Islet precursor cell (in vitro differentiated cells): ENCODE measurements around the gene SCYGR5.
A peak's percentile ranks its signal among the peaks of the same experiment; 100 is the strongest.

Source experiments
- DNase-seq: peaks from one replicate; pipeline ENCODE4 v3.0.0-alpha.2; 2018

Gene SCYGR5

DNA sequence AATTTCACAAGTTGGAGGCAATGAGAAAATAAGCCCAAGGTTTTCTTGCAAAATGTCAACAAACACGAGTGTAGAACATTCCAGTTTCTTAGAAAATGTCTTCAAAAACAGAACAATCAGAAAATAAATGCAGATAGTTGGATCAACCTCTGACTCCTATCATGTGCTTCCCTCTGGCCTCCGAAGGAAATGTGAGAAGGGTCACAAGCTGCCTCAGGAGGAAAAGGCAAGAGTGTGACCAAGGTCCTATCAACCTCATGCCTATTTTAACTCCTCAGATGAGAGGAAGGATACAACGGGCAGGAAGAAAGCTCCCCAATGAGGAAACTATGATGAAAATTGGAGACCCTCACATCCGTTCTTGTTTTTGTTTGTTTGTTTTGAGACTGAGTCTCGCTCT, 7.9 kb downstream of the SCYGR5 start:
- DNase-seq, result no peak

DNA sequence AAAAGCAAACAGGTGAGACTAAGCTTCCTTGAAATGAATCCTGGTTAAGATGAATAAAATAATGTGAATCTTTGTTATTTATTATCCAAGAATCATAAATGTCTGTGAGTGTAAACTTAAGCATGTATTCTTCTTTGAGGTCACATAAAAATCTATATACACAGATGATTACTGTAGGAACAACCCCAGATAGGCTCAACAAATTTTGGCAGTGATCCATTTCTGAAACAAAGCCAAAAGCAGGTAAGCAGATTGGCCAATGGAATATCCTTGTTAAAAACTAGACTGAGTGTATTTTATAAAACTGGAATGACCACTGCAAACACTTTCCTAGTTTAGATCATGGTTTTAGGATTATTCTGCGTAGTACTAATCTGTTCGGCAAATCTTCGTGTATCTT, 11.3 kb downstream of the SCYGR5 start:
- no peak for DNase-seq

DNA sequence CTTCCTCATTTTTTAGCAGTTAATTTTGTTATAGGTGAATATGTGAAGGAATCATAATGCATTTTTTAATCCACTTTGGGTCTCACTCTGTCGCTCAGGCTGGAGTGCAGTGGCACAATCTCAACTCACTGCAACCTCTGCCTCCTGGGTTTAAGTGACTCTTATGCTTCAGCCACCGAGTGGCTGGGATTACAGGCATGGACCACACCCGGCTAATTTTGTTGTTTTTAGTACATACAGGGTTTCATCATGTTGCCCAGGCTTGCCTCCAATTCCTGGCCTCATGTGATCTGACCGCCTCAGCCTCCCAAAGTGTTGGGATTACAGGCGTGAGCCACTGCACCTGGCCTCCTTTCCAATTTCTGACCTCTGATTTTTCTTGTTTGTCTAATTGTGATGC, 17.7 kb downstream of the SCYGR5 start:
- DNase-seq, result no peak

DNA sequence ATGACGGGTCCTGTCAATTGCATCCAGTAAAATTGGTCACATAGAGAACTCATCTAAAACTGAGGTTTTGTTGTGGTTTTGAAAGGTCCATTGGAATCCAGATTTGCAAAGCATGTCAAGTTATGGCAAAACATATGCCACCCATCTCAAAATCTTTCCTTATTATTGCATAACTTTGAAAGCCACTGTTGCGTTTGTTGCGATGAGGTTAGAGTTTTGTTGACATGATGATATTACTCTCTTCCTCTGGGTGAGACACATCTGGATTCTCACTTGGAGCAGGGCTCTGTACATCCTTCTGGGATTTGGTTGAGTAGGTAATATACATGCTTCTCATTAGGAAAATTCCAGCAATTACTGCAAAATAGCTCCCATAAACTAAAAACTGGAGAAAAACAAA, 20.6 kb downstream of the SCYGR5 start:
- DNase-seq, result no peak

DNA sequence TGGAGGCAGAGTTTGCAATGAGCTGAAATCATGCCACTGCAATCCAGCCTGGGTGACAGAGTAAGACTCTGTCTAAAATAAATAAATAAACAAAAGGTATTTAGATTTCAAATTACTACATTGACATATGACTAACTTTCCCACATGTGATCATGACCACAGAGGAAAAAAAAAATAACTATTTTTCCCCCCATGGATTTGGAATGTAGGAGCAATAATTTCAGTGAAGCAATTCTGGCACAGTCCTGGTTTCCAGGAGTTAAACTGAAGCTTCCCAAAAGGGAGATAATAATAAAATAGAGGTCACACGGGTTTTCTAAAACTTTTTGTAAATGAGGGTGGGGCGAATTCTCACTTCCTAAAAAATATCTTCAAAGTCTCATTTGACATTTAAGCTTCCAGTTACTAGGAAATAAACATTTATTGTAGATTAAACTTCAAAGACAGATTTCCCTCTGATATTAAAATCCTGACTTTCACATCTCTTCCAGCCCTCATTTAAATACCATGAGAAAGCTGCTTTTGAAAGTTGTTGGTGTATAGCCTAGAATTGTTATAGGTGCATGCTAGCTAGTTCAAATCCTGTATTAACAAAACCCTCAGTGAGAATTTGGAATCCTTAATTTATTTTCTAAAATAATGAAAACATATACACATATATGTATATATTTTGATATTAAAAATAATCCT, 30.5 kb downstream of the SCYGR5 start:
- no peak for DNase-seq

DNA sequence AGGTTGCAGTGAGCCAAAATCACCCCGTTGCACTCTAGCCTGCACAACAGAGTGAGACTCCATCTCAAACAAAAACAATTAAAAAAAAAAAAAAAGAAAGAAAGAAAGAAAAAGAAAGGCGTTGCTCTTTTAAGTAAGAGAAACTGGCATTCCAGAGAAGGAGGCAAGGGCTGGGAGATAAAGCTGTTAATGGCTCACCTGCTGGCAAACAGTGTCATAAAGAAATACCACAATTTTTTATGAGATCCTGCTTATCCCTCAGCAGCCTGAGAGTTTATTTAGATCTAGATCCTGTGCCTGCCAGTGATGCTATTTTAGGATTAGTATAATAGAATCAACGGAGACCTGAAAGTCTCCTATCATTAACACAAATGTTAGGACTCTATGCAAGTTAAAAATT, 35.0 kb downstream of the SCYGR5 start:
- no peak for DNase-seq

DNA sequence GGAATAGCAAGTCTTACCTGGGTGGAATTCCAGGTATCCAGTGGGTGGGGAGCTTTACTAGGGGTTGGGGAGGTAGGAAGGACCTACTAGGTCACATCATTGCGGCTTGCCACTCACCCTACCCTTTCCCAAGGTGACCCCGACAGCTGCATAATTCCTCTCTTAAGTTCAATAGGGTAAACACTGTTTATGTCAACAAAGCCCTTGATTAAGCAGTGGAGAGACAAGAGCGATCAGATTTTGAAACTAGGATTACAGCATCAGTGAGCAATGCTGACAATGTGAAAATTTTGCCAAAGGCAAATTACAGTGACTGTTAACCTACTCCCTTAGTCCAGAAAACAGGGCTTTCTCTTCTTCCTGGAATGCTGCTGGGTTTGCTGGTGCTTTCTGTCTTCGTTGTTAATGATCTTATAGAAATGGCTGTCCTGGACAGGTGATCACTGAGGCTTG, 36.7 kb downstream of the SCYGR5 start:
- DNase-seq, result peak; percentile 85

DNA sequence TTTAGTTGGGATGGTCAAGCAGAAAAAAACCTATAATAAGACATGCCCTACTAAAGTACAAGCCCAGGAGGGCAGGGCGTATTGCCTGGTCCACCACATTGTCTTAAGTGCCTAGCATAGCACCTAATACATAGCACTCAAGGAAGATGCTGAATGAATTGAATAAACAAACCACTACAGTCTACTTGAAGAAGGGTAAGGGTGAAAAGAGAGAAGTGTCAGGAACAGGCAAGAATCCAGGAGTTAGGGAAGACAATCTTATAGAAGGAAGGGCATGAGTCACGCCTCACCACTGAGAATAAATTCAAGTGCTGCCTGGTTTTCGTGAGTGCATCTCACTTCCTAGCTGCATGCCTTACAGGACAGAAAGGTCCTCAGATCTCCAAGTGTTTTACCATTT, 37.4 kb downstream of the SCYGR5 start:
- DNase-seq, result peak; percentile 61

DNA sequence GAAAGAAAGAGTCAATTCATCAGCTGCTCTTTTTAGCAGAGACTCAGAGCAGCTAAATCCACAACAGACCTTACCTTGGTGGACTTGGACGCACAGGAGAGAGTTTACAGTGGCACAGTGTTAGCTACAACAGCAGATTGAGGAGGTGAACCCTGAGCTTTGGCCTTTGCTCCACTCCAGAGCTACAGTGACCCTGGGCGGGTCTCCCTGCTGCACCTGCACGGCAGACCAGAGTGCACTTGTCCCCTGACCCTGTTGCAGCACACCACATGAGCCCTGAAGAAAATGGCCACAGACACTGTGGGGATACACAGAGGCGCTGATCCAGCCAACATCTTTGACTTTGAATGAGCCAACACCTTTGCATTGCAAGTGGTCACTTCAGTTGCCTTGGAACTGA, 40.3 kb downstream of the SCYGR5 start:
- DNase-seq, result no peak

DNA sequence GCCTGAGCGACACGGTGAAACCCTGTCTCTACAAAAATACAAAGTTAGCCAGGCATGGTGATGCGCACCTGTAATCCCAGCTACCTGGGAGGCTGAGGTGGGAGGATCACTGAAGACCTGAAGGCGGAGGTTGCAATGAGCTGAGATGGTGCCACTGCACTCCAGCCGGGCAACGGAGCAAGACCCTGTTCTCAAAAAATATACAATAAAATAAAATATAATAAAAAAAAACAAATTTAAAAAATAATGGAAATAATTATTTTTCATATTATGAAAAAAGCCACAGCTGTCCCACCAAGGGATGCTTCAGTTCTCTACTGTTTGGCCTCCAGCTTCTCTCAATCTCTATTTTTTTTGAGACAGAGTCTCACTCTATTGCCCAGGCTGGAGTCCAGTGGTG, 40.8 kb downstream of the SCYGR5 start:
- no peak for DNase-seq

DNA sequence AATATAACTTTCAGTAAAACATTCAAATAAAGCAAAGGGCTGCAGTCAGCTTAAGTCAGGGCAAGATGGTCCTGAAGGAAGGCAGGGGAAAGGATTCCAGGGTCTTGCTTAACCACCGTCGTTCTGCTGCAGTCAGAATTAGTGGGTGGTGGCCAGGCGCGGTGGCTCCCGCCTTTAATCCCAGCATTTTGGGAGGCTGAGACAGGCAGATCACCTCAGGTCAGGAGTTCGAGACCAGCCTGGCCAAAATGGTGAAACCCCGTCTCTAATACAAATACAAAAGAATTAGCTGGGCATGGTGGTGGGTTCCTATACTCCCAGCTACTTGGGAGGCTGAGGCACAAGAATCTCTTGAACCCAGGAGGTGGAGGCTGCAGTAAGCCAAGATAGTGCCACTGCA, 44.4 kb downstream of the SCYGR5 start:
- no peak for DNase-seq

DNA sequence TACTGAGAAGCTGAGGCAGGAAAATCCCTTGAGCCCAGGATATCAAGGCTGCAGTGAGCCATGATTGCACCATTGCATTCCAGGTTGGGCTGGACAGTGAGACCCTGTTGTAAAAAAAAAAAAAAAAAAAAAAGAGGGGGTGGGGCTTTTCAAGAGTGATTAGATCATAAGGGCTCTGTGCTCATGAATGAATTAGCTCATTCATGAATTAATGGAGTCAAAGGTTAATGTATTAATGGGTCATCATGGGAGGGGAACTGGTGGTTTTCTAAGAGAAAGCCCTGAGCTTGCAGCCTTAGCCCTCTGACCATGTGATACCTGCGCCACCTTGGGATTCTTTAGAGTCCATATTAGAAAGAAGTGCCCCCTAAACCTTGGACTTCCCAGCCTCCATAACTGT, 46.7 kb downstream of the SCYGR5 start:
- no peak for DNase-seq

DNA sequence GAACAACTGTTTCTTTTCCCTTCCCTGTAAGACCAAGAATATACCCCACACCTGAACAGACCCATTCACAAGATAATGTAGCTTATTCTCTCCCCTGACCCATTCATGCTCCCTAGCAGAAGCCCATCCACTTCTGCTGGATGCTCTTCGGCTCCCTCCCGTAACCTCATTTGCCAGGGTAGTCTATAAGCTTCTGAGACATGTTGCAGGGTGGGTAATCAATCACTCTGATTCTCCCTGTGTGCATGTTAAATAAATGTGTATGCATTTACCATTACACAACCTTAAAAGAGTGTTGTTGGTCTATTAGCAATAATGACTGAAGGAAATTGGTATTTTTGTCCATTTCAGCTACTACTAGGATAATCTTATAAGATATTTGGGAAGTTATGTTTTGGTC, 49.9 kb downstream of the SCYGR5 start:
- DNase-seq, result no peak
